Ovary (tissue), 3 donors: Measurements from ENCODE around the gene CTSH.

Source experiments
- CTCF ChIP-seq, 3 donors: fragments of 450-650 bp in 2 of 3; fragments of 200-600 bp in 1 of 3; IDR thresholded peaks; one replicate each; pipeline versions ENCODE4 v1.5.1 to v1.8.0; 2016 to 2022; ENCODE audit warnings: antibody characterized with exemption in 3 of 3, mild to moderate bottlenecking in 1 of 3
- EP300 ChIP-seq: sonication (generic); formaldehyde crosslinking; IDR thresholded peaks from one replicate; pipeline ENCODE4 v1.6.1; 2017; ENCODE audit warnings: antibody characterized with exemption
- POLR2A ChIP-seq: fragments of 450-650 bp; IDR thresholded peaks from one replicate; pipeline ENCODE4 v1.6.1; 2017; ENCODE audit warnings: antibody characterized with exemption, mild to moderate bottlenecking, moderate library complexity
- donor health status: DM: no; HTN: no; CAD: no.

DNA sequence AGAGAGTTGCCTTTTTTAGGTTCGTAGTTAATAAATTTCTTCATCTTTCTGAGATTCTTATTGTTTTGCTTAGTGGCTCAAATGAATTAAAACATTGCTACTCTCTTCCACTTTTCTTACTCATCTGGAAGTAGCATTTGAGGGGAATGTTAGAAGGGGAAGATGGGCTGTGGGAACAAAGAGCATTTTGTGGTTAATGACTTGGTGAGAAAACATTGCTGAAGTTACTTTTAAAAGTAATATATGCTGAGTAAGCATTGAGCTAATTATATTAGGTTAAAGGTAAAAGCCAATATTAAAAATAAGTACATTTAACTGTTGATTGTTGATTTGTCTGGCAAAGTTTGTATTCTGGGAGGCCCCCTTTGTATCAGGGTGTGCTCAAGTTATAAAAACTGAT lies 66.5 kb downstream of the CTSH start:
- no peak for TF ChIP-seq CTCF (IDR thresholded peaks at IDR 0.05)
- TF ChIP-seq POLR2A: no peak
- TF ChIP-seq EP300: no peak
